ENCODE results near the gene RIIAD1.
"Not testable (repeated sequence)": the region's sequence is repeated elsewhere in the genome, so short reads cannot be mapped to it uniquely, and the experiment has no call there.

The RIIAD1 gene, protein sequence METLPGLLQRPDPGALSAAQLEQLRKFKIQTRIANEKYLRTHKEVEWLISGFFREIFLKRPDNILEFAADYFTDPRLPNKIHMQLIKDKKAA

DNA sequence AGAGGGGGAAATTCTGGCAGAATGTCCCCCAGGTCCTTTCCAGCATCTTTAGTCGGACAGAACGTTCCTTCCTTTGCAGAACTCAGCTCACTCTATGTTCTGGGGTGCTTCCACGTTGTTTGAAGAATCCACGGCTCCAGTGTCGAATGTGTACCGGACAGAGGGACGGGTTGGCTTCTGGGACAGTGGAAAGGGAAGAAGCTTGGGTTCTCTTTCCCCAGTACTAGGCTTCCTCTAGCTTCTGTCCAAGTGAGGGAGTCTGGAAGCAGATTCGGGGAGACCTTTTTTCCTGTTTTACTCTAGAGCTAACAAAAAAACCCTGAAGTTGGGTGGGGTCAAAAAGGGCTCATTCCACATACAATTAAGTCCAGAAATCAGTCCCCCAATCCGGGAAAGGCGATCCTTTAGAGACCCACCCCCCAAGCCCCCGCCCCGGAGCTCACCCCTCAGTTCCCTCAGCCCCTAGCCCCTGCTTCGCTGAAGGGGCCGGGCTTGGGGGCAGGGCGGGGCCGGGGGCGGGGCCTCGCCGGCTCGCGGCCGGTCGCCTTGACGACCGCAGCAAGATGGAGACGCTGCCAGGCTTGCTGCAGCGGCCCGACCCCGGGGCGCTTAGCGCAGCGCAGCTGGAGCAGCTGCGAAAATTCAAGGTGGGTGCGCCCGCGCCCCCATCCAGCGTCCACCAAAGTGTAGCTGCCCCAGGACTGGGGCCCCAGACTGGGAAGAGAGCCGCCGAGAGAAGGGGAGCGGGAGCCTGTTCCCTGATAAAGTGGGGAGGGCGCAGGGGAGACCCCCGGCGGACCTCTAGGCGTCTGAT is at the start of gene RIIAD1:
Gene RIIAD1, plus strand, starts transcription at position 549 of the 814 bp plus-strand sequence. Its CDS starts 15 bp downstream, at position 564.
- DNase-seq (ENCODE audit: low read depth): no peak

DNA sequence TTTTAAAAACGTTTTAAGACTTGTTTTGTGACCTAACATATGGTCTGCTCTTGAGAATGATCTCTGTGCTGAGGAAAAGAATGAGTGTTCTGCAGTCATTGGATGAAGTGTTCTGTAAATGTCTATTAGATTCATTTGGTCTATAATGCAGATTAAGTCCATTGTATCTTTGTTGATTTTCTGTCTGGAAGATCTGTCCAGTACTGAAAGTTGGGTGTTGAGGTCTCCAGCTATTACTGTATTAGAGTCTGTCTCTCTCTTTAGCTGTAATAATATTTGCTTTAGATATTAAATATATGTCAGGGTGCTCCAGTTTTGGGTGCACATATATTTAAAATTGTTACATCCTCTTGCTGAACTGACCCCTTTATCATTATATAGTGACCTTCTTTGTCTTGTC is 47.9 kb upstream of the RIIAD1 start:
- DNase-seq (ENCODE audit: low read depth): no peak

- DNase-seq (ENCODE audit: low read depth): no peak
These were observed 40.9 kb upstream of the RIIAD1 start for GRCh38 chr1:151680391-151680790.

GRCh38 chr1:151680826-151681225 is 40.5 kb upstream of the RIIAD1 start:
- DNase-seq (ENCODE audit: low read depth): no peak

- no peak for DNase-seq (ENCODE audit: low read depth)
These were observed 39.4 kb upstream of the RIIAD1 start for GRCh38 chr1:151681923-151682322.

GRCh38 chr1:151682901-151683300 is 38.4 kb upstream of the RIIAD1 start:
- not testable (repeated sequence) for DNase-seq (ENCODE audit: low read depth)

DNA sequence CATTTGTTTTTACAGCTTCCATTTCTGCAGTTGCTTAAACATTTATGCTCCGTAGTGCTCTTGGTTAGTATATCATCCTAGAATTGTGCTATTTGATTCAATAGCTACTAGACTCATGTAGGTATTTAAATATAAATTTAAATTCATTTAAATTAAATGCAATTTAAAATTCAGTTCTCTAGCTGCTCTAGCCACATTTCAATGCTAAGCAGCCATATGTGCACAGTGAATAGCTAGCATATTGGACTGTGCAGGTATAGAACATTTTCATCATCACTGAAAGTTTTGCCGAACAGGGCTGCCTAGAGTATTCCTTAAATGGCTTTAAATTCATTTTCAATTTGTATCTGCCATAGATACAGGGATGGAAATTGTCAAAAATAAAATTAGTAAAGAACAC is 37.2 kb upstream of the RIIAD1 start:
- no peak for DNase-seq (ENCODE audit: low read depth)

DNA sequence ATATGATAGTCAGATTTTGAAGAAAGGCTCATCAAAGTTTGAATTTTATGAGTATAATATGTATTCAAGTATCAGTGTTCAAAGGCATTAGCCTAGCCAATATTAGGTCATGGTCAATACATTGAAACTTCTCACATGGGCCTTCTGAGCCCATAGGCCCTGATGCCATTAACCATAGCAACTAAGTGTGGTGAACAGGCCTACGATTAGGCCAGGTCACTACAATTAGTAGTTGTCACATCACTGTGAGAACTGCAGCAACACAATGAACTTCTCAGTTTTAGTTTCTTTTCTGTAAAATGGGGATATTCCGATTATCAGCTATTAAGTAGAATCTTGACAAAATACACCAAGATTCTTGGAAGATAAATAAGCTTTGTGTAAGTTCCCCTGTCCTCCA is 34.8 kb upstream of the RIIAD1 start:
- DNase-seq (ENCODE audit: low read depth): no peak

DNA sequence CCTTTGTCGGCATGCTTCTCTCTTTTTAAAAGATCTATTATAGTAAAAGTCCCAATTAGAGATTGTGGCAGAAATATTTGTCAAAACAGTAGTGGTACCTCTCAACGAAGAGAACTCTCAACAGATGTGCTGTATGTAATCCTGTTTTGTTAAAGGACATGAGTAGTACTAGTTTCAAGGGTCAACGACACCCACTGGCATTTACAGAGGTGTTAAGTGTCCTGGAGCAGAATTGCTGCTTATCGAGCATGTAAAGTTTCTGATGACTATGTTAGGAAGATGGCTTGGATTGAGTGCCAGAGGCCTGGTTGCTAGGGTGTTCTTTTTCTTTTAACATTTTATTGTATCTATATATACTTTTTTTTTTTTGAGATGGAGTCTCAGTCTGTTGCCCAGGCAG is 31.8 kb upstream of the RIIAD1 start:
- no peak for DNase-seq (ENCODE audit: low read depth)

GRCh38 chr1:151692226-151692625 is 29.1 kb upstream of the RIIAD1 start:
- no peak for DNase-seq (ENCODE audit: low read depth)

DNA sequence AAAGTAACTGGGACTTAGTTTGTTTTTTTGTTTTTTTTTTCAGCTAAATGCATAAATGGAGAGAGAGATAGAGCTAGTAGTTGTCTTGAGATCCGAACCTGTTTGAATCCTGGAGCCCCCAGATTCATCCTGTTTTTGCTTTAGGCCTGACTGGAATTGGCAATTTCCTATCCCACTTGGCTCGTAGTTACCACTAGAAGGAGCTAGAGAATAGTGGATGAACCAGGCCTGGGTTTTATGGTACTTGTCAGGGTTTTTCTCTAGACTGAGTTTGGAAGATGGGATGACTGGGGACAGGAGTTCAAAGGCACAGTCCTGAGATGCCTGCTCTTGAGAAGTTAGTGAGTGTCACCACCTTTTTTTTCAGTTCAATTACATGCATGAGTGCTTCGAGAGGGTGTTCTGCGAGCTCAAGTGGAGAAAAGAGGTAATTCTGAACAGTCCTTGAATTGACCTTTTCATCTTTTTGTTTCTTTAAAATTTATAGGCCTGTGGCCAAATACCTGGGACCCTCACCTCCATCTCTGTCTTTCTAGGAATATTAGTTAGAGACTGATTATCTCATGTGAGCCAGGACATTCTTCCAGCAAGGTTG is 28.2 kb upstream of the RIIAD1 start:
- no peak for DNase-seq (ENCODE audit: low read depth)

- no peak for DNase-seq (ENCODE audit: low read depth)
These were observed 19.8 kb upstream of the RIIAD1 start for GRCh38 chr1:151701515-151701914.

GRCh38 chr1:151702936-151703335 is 18.4 kb upstream of the RIIAD1 start:
- no peak for DNase-seq (ENCODE audit: low read depth)

DNA sequence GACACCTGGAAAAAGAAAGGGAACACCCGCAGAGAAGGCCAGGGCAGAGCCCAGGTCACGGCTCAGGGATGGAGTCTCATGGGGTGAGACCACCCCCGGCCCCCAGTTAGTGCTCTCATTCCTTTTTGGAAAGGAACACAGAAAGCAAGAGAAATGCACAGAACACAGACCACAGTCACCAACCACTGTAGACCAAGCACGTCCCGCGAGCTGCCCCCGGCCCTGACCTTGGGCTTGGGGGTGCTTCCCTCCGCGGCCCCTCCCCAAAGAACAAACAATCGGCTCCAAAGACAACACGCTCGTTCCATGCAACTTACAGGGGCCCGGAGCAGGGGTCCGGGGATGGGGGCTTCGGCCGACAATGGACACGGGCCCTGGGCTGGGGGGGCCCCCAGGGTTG is 17.5 kb upstream of the RIIAD1 start:
- no peak for DNase-seq (ENCODE audit: low read depth)

- DNase-seq (ENCODE audit: low read depth): no peak
These were observed 17.1 kb upstream of the RIIAD1 start for GRCh38 chr1:151704246-151704645.

GRCh38 chr1:151705146-151705545 is 16.2 kb upstream of the RIIAD1 start:
- DNase-seq (ENCODE audit: low read depth): no peak

- DNase-seq (ENCODE audit: low read depth): no peak
These were observed 15.4 kb upstream of the RIIAD1 start for GRCh38 chr1:151705753-151706463.

- DNase-seq (ENCODE audit: low read depth): no peak
These were observed 14.6 kb upstream of the RIIAD1 start for GRCh38 chr1:151706464-151707415.

DNA sequence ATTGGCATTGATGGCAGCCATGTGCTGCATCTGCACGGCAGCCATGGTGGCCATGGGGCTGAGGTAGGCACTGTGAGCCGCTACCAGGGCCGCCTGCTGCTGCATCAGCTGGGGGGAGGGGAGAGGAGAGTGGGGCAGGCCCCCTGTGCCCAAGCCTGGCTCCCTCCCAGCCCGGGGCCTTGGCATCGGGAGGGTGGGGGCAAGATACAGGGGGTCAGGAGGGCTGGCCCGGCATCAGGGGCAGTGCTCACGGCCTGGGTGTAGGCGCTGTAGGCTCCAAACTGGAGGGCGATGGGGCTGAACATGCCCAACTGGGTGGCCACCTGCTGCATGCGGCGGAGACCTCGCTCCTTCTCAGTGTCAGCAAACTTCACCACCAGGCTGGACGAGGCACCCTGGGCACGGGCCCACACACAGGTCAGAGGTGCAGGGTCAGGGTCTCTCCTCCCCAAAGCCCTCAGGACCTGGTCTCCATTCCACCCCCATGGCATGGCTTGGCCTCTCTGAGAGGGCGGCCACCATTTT is 13.7 kb upstream of the RIIAD1 start:
- DNase-seq (ENCODE audit: low read depth): no peak

- no peak for DNase-seq (ENCODE audit: low read depth)
These were observed 12.4 kb upstream of the RIIAD1 start for GRCh38 chr1:151708891-151709290.

DNA sequence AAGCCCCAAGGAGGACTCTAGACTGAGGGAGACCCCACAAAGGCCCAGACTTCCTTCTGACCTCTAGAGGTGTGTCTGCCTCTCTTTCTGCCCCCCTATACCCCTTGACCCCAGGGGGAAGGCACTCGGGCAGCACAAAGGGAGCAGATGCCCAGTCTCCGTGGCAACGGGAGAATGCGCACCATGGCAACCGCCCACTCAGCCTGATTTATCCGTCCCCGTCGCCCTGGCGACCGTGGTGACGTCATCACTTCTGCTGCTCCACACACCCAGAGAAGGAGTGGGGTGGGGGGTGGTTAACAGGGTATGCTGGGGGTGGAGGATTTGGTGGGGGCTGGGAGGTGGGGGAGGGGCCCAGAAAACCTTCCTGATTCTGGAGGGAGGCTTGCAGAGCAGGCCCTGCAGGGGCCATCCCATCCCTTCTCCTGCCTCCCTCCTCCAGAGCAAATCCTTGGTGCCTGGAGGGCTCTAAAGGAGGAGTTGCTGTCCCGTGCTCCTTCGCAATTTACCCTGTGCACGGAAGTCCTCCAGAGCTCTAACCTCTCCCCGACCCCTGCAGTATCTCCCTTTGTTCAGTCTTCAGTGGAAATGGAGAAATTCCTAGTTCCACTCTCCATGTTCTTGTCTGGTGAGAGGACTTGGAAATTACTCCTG is 11.0 kb upstream of the RIIAD1 start:
- DNase-seq (ENCODE audit: low read depth): no peak

Measured in stimulated activated CD8-positive, alpha-beta memory T cell treated with anti-CD3 and anti-CD28 coated beads, Interleukin-15, amount 100 ng/mL, for 1 hour (primary cell).